GM23248 (cell line): ENCODE data around the gene COL21A1.

Experiments
- EZH2 ChIP-seq: fragments of 200-600 bp; sonication (generic); IDR thresholded peaks from 2 replicates; pipeline ENCODE4 v1.6.1; 2018; ENCODE audit warnings: antibody characterized with exemption, mild to moderate bottlenecking; ENCODE audit not compliant: insufficient read depth, poor library complexity, severe bottlenecking
- EZH2phosphoT487 ChIP-seq: fragments of 200-600 bp; sonication (generic); IDR thresholded peaks from 2 replicates; pipeline ENCODE4 v1.6.1; 2018; ENCODE audit warnings: antibody characterized with exemption, moderate library complexity, mild to moderate bottlenecking, low read depth; ENCODE audit not compliant: insufficient read depth

- TF ChIP-seq EZH2phosphoT487: no peak
- TF ChIP-seq EZH2: no peak
Observed at GRCh38 chr6:56023829-56024228, 223.6 kb downstream of the COL21A1 start.
